Stimulated activated CD4-positive, alpha-beta T cell treated with anti-CD3 and anti-CD28 coated beads, Interleukin-4, amount 100 ng/mL, for 48 hours (primary cell): ENCODE data around the gene FRAS1.
"Not testable (repeated sequence)": the region's sequence is repeated elsewhere in the genome, so short reads cannot be mapped to it uniquely, and the experiment has no call there.

Source experiments
- DNase-seq, 2 donors: peaks; one replicate each; pipeline ENCODE4 v3.0.0-alpha.2; 2020; ENCODE audit warnings: low read depth in 2 of 2

The FRAS1 gene

DNA sequence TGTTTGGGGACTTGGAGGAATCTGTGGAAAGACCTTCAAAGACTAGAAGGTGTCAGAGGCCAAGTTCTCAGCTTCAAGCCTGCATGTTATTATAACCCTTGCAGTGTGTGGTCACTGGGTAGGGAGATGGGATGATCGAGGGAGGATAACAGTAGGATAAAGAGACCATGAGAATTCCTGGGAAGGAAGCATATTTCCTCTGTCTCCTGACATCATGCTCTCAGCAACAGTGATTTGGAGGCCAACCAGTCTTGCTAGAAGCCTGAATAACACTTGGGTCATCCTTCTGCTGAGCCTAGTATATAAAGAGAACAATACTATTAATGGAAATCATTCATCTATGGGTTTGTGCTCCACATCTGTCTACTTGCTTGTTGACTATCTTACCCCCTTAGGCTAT is 453.6 kb downstream of the FRAS1 start:
- DNase-seq: no peak

DNA sequence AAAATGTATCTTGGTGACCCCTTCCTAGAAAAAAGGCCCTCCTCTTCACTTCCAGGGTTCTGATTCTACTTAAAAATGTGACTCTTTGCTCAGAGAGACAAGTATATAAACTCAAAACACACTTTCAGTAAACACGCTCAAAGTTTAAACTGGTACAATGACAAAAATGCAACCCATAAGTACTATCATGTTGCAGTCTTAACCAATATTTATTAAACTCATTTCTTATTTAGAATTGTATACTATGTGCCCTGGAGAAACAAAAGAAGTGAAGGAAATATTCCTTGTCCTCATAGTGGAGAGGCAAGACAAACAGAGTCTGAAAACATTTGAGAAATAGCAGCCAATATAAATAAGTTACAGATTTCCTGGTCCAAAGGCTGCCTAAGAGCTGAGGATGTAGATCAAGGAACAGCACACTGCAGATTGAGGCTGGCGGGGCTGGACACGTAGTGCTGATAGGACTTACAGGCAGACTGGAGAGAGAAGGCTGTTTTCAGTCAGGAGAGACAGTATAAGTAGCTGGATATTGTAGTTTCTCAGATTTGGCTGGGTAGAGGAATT is 455.3 kb downstream of the FRAS1 start:
- DNase-seq: no peak

DNA sequence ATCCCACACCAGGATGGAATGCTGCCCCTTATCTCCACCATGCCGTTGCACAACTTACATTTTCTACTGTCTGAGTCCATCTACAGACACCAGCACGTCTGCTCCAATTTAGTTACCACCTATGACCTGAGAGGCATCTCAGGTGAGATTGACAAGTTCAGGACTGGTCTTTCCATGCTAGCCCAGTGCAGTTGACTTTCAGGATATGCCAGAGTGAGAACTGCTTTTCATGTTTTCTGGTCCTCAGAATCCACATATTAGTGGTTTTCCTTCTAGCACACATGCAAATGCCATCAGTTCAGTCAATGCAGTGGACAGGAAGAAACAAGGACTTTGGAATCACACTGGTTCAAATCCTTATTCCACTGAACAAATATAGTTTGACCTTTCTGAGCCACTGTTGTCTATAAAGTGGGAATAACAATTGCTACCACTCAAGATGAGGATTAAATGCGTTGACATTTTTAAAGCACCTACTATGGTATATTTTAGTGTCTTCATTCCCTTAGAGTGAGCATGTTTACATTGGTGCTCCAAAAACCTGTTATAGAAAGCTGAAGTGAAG is 456.4 kb downstream of the FRAS1 start:
- no peak for DNase-seq

DNA sequence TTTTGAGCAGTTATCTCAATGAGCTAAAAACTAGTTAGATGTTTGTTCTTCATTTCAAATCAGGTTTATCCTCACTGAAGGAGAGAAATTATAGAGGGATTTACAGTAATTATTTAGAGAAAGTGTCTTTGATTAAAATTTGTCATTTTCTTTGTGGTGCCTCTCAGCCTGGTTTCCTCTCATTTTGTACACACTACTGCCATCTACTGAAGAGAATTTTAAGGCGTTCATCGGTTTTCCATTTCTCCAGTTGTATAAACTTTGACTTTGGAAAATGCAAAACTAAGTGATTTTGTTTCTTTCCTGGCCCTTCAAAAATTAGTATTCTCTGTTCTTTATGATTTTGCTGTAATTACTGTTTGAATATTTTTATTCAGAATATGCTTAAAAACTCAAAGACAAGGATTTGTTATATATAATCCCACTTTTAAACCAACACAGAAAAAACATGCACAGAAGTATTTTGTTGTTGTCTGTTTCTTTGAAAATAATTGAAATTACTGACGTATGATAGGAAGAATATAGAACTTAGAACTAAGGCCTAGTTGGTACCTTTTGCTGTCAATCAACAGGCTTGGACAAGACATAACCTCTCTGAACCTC is 460.0 kb downstream of the FRAS1 start:
- DNase-seq: no peak

DNA sequence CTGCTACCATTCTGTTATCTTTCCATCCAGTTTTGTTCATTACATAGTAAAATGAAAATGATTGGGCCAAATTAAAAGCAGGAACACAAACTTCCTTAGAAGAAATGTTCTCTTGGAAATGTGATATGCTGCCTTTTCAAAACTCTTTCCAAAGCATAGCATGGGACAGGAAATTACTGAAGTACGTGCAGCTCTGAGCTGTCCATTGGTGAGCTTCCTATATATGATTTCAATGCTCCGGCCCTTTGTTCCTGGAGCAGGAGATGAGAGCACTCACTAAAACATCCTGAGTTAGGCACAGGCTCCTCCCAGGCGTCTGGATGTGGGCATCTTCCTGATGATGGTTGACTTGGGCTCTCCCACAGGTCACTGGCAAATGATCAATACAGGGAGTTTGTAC is 461.4 kb downstream of the FRAS1 start:
- DNase-seq: no peak

DNA sequence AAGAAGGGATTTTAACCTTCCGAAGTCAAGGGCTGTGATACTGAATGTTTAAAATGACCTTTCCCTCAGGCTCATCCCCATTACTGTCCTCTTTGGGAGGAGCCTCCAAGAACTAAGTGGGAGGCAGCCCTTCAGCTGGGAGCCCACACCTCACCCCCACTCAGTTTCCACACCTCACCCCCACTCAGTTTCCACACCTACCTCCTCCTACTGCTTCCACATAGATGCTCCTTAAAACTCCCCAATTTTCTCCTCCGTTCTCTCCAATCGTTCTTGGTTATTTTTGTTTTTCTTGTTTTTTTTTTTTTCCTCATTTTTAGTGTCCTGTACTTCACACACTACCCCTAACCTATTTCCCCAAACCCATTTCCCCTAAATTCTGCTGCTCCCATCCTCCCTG is 462.8 kb downstream of the FRAS1 start:
- no peak for DNase-seq

DNA sequence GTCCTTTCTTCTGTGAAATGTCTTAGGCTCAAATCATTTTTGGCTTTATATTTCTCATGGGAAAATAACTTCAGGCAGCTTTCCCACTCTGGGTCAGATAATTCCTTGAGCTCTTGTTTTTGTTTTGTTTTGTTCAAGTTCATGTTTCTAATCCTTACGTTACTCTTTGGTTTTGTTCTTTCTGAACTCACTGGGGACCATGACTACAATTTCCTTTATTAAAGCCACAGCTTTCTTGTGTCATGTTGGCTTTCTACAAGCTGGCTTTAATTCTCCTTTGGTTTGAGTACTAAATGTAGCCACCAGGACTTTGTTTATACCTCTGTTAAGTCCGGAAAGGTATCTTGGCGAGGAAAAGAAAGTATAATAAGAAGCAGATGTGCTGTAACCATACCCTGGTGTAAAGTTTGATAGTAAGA is 463.7 kb downstream of the FRAS1 start:
- no peak for DNase-seq

DNA sequence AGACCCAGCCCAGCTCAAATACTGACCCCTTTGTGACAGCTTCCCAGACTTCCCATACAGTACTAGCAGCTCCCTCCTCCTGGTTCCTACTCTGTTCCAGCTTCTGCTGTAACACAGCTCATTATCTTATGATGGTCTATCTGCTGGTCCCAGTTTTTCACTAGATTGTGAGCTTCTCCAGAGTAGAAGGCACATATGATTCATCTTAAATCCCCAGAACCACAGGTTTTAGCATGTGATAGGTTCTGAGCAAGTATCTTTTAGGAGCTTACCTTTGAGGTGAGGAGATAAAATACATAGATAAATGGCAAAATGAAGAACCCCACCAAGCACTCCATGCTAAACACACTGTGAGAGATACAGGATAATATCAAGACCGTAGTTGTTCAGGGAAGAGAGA is 466.9 kb downstream of the FRAS1 start:
- no peak for DNase-seq

DNA sequence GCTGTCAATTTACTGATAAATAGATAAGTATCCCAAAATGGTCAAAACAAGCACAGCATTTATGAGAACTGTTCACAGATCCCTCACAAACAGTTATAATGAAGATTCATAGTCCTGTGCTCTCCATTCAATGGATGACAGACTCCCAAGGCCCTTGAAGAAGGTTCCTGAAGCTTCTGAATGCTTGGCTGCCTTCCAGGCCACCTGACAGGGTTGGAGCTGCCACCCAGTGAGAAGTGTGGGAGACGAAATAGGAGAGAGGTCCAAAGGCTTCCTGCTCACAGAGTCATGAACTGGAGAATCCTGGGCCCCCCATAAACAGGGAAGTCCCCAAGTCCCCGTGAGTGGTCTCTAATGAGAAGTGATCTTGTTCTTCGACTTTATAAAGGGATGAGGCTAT is 468.4 kb downstream of the FRAS1 start:
- no peak for DNase-seq

DNA sequence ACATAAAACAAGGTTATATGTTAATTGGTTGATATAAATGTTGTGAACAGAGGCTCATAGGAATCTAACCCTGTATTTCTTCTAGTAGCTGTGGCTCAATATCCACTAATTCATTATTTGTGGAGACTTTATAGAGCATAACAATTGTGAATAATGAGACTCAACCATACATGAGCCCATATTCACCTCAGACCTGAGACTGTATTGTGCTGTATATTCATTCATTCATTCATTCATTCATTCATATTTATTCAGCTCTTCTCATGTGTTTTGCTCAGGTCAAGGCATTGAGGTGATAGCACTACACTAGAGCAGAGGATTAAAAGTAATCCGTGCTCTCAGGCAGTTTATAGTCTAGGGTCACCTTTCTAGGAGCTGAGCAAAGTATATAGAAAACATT is 470.0 kb downstream of the FRAS1 start:
- no peak for DNase-seq

DNA sequence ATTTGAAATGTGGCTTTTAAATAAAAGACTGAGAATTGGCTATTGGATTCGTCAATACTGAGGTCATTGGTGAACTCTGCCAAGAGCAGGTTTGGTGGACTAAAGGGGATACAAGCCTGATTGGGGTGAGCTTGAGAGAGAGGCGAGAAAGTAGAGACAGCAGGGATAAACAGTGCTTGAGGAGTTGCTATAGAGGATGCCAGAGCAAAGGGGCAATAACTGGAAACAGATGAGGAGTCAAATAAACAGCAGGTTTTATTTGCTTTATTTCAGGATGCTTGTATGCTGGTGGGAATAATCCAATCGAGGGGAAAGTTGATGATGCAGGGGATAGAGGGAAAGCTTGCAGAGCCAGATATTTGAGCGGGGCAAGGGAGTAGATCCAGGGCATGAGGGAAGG is 470.4 kb downstream of the FRAS1 start:
- no peak for DNase-seq

DNA sequence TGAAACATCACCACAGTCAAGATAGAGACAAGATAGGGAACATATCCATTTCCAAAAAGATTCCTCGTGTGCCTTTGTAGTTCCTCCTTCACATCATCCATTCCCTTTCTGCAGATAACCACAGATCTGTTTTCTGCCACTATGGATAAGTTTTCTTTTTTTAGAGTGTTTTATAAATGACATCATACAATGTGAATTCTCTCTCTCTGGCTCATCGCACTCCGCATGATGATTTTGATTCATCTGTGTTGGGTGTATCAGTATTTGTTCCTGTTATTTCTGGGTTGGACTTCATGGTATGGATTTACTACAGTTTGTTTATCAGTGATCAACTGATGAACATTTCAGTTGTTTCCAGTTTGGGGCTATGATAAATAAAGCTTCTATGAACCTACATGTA is 471.2 kb downstream of the FRAS1 start:
- DNase-seq: no peak

DNA sequence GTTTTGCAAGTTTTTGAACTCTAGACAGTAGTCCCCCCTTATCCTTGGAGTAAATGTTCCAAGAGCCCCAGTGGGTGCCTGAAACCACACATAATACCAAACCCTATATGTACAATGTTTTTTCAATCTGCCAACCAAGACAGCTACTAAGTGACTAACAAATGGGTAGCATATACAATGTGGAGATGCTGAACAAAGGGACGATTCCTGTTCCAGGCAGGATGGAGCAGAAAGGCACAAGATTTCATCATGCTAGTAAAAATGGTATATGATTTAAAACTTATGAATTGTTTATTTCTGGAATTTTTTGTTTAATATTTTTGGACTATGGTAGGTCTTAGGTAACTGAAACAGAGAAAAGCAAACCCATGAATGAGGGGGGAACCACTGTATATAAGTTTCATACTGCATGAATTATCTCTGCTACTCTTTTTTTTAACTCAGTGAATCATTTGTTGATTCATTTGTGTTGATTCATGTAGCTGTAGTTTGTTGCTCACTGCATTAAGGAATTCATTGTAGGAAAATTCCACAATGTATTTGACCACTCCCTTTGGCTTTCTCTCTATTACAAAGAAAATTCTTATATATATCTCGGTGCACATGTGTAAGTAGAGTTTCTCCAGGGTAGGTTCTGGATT is 472.6 kb downstream of the FRAS1 start:
- no peak for DNase-seq

DNA sequence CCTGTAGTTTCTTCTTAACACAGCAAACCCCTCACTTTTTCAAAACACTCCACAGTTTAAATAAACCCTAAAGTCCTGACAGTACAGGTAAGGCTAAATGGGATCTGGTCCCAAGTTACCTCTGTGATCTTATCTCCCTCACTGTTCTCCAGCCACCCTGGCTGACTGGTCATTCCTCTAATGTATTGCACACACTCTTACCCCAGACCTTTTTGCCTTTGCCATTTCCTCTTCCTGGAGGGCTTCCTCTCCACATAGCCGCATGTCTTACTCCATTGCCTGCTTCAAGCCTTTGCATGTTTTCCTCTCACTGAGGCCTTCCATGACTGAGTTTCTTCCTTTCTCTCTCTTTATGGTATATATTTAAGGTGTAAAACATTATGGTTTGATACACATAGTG is 474.9 kb downstream of the FRAS1 start:
- DNase-seq: no peak

DNA sequence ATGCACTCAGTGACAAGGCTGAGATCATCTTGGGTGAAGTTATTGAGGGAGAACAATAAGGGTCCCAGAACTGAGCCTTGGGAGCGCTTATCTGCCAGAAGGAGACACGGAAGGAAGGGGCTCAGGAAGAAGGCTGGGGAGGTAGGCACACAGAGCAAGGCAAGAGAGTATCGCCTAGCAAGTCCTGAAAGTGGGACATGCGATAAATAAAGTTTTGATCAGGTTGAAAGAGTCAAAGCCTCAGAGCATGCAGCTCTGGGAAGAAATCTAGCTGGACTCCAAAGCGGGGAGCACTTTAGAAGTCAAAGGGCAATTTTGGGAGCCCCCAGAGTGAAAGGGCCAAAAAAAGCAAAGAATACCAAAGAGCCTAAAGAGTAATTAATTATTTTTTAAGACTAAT is 476.7 kb downstream of the FRAS1 start:
- no peak for DNase-seq

DNA sequence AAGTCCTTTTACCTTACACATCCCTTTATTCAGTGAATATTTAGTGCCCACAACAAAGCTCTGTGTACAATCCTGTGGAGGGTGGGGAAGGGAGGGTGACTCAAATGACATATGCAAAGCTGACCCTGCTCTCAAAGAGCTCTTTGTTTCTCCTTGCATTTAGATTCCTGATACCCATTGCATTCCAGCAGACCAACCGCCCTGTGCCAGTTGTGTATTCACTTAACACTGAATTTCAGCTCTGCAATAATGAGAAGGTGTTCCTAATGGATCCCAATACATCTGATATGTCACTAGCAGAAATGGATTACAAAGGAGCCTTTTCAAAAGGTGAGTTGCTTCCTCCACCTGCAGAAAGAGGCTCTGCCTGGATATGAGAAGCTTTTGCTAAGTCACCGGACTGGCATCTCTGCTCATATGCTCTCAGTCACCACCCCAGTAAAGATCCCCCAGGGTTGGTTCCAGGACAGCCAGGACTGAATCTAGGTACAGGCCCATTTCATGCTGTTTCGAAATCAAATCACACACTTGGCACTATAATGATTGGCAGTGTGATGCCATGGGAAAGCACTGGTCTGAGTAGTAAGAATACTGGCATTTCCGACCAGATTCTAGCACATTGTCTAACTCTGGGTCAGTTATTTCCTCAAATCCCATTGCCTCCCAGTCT is 477.3 kb downstream of the FRAS1 start:
- no peak for DNase-seq

DNA sequence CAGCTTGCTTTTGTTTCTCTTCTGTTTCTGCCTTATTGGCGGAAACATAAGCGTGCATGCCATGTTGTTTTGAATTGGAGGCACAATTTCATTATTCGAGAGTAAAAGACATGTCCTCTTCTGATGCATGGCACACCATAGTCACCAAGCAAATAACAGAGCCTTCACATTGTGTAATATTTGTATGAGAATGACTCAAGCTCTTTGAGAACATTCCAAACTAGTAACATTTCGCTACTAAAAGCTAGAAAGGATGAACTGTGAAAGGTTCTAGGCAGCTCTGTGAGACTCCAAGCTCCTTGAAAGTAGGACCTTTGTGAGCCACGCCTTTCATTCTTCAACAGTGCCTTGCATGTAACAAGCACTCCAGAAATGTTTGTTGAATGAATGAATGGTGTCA is 485.2 kb downstream of the FRAS1 start:
- DNase-seq: no peak

DNA sequence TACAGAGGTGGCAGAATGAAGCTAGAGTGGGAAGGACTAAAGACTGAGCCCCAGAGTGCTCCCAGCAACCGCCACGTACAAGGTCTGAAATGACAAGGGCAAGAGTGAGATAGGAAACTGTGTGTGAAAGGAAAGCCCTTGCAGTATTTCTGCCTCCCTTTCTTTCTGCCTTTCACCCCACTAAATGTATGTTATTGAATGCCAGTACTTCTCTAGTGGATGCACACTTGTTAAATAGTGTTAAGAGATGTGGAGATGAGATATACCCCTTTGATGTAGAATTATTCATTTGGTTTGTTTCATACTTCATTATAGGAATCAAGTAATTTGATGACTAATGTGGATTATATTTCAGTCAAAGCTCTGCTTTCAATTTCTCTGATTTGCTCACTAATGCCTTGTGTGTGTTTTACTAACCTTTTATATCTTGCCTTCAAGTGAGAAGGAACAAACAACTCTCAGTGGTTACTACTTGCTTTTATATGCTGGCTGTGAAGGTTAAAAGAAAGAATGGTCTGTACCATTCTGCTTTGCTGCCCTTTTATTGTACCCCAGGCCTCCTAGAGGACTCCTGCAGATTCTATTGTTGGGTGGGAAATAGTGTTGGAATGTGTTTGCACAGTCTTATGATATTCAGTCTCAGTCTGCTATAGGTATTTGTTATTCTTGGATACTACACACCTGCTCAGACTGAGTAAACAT is 486.5 kb downstream of the FRAS1 start:
- DNase-seq: no peak

DNA sequence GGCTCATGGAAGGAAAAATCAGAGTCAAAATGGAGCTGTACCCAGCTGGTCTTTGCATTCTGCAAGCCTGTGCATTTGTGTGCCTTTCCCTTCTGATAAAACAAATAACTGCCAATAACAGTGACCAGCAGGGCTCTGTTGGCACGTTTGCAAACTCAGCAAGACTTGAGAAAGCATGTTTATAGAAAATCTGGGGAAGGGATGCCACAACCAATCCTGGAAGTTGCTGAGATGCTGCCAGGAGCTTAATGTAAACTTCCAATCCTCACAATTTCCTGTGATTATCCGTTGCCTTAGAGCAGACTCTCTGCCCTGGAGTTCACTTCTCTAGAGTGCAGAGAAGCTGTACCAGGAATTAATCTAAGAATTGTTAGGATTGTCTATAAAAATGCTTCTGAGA is 487.6 kb downstream of the FRAS1 start:
- DNase-seq: no peak

DNA sequence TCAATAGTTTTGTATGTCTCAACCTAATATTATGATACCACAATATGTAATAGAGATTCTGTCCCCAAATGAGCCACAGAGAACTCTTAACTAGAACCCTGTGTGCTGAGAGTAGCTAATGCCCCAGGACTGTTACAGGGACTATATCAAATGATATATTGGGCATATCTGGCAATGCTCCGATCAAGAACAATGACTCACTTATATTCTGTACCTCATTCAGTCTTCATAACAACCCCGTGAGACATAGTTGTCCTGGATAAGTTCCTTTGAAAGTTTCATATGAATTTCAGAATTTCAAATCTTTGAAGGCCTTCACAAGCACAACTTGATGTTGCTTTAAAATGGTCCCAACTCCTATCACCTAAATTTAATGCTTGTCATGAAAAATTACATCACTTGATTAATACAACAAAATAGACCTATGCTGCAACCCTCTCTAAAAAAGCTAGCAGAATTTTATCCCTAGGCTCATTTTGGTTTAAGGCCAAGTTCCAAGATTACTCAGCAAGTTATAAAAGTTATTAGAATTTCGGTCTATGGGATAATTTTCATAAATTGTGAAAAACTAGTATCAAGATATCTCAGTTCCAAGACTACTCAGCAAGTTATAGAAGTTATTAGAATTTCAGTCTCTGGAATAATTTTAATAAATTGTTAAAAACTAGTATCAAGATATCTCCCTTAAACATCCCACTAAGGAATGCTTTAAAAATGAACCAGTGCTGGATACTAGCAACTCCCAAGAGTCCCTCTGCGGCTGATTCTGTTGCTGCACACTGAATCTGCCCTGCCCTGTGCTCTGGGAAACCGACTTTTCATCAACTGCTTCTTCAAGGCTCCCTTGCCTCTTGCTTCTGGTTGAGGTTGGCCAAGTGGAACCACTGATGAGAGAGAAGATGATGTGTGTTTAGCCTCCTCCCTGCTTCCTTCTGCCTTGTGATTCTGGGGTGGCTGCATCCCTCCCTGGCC is 488.4 kb downstream of the FRAS1 start:
- no peak for DNase-seq

DNA sequence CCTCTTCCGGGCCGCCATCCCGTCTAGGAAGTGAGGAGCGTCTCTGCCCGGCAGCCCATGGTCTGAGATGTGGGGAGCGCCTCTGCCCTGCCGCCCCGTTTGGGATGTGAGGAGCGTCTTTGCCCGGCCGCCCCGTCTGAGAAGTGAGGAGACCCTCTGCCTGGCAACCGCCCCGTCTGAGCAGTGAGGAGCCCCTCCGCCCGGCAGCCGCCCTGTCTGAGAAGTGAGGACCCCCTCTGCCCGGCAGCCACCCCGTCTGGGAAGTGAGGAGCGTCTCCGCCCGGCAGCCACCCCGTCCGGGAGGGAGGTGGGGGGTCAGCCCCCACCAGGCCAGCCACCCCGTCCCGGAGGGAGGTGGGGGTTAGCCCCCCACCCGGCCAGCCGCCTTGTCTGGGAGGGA is 490.8 kb downstream of the FRAS1 start:
- DNase-seq: not testable (repeated sequence)
